ENCODE measurements around the gene VAMP5. TPM values are rescaled to one million over a fixed set of nuclear protein-coding genes. Genes with fewer than 3 reads are reported as not detected.

VAMP5 gene
- total and polyA plus RNA-seq, 2 donors (not counting 3 experiments of a cell fraction or from before 2014, with no cell fraction given) = 186 to 624 TPM

DNA sequence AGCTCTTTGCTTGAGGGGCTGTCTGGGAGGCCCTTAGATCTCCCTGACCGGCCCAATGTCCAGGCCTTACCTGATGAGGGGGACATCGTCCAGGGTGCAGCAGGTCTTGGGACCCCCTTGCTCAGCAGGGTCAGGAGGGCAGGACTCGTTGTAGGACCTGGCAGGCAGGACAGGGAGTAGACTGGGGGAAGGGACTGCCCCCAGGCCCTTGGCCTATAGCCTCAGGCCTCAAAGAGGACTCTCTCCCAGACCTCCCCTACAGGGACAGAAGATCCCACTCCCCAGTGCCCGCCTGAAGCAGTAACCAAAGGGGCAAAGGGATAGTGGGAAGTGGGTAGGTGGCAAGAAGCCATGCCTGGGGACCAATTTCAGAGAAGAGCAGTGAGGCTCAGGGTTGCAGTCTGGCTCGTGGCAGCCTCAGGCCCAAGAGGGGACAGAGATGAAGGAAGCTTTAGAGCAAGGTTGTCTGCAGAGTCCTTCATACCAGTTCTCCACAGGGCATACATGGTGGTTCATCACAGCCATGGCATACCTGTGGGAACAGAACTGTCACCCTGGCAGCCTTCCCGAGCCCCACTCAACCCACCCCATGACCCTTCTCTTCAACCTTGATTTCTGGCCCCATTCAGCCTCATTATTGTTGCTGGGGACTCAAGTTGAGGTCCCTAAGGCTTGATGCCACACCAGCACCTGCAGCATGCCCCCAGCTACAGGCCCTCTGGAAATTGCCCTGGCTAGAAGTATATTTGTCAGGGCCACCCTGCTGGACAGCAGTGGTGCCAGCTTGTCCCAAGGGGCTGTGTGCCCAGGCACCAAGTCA, 16.9 kb downstream of the VAMP5 start:
- Histone ChIP-seq H3K9me3 (replicated peaks; ENCODE audit: control insufficient read depth, insufficient read depth, low read length) (no peaks in the 10 kb centered on the region), H3K4me2 (ENCODE audit: insufficient read depth, low read length) (peak overlapping the region; percentile 87), H3K27me3 (ENCODE audit: control insufficient read depth in 2 of 2, insufficient read depth in 2 of 2, low read length in 2 of 2) (no peaks in the 10 kb centered on the region), H4K20me1 (replicated peaks; ENCODE audit: control insufficient read depth, extremely low read depth, insufficient read depth, low read length) (no peaks in the 10 kb centered on the region), H3K9ac (replicated peaks; ENCODE audit: extremely low read depth, insufficient read depth, low read length) (no peak overlapping the region), H3K79me2 (ENCODE audit: control insufficient read depth, insufficient read depth, low read length) (peaks cover 14% of the 10 kb centered on the region), H3K27ac (ENCODE audit: insufficient read depth, low read depth, low read length) (no peak overlapping the region), H3K36me3 (ENCODE audit: control insufficient read depth in 2 of 2, extremely low read depth in 1 of 2, insufficient read depth in 2 of 2, low read length in 2 of 2) (peaks cover 0 to 29% of the 10 kb centered on the region in 2 experiments), H2AFZ (ENCODE audit: low read depth, low read length) (no peak overlapping the region), H3K4me3 (replicated peaks in 1 of 3; ENCODE audit: insufficient read depth in 1 of 3, low read depth in 1 of 3, low read length in 3 of 3) (peak overlapping the region in 1 of 3 experiments; percentile 98), H3K9me1 (replicated peaks; ENCODE audit: control insufficient read depth, extremely low read depth, insufficient read depth, low read length) (no peaks in the 10 kb centered on the region), H3K4me1 (ENCODE audit: control insufficient read depth, extremely low read depth, insufficient read depth, low read length) (peaks cover 25% of the 10 kb centered on the region)
- DNase-seq (ENCODE audit: low read depth, low spot score) = no peak
- FAIRE-seq = no peak
- intact Hi-C loops (cut with micrococcal nuclease) (loop anchor here (5.0 kb wide), 1 partner anchor 179 kb away; no protein-coding TSS in a partner anchor), dilution Hi-C loops (cut with MboI; ENCODE audit: extremely low pct_ligation_motif_present, low sequenced_read_pairs) (no loop called here)
- CTCF ChIA-PET = interaction anchor here (0.7 to 2.3 kb wide), 5 partner anchors 11 to 49 kb away, joined by 3 to 8 read pairs (median 4); partner anchors contain the start of genes C2orf68 and GGCX
- POLR2A ChIA-PET = no interaction called here
- TF ChIP-seq POLR2AphosphoS5 (IDR thresholded peaks at IDR 0.05; ENCODE audit: insufficient read depth, low read depth, low read length) = peak; percentile 22
- TF ChIP-seq FOS (IDR thresholded peaks at IDR 0.05; ENCODE audit: borderline replicate concordance, insufficient read depth, low read length) = no peak
- BruUV-seq (replicated peaks) = TSS peak; percentile 18

DNA sequence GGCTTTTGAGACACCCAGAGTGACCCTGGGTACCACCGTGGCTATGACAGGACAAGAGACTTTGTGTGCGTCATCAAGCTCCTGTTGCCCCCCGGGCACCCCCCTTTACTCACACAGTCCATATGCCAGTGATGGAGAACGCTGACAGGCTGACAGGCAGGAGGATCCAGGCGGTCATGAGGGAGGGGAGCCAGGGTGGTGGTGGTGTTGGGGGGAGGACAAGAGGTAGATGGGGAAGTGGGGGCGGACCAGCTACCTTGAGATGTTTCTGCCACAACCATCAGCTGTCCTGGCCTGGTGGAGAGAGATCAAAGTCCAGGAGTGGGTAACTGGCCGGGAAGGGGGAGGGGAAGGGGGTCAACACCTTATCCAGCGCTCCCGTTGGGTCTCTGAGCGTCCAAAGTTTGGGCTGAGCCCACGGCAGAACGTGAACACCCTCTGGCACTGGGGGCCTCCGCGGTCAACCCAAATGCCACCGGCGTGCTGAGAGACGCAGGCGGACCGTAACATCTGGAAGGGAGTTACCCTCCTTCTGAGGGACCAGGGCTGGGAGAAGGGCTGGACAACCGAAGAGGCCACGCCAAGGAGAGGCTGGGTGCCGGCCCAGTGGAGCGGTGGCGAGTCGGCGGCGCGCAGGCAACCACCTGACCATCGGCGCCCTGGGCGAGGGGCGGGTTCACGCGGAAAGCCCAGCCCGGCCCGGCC, 17.7 kb downstream of the VAMP5 start:
- ChIA-PET POLR2A (interaction anchor here (1.3 kb wide), 1 partner anchor 10 kb away, joined by 6 read pairs; the partner anchor contains the start of gene C2orf68), CTCF (interaction anchor here (0.7 to 1.2 kb wide), 4 partner anchors 9 to 50 kb away, joined by 3 to 4 read pairs (median 4); partner anchors contain the start of gene GGCX)
- intact Hi-C loops (cut with micrococcal nuclease) = loop anchor here (1.0 to 5.0 kb wide), 4 partner anchors 17 to 180 kb away; partner anchors contain the start of gene GGCX
- Histone ChIP-seq H3K36me3 (ENCODE audit: control insufficient read depth in 2 of 2, extremely low read depth in 1 of 2, insufficient read depth in 2 of 2, low read length in 2 of 2) (peaks cover 0 to 27% of the 10 kb centered on the region in 2 experiments), H3K9me1 (replicated peaks; ENCODE audit: control insufficient read depth, extremely low read depth, insufficient read depth, low read length) (no peaks in the 10 kb centered on the region), H4K20me1 (replicated peaks; ENCODE audit: control insufficient read depth, extremely low read depth, insufficient read depth, low read length) (no peaks in the 10 kb centered on the region), H3K4me1 (ENCODE audit: control insufficient read depth, extremely low read depth, insufficient read depth, low read length) (peaks cover 24% of the 10 kb centered on the region), H2AFZ (ENCODE audit: low read depth, low read length) (peak overlapping the region; percentile 76), H3K27me3 (ENCODE audit: control insufficient read depth in 2 of 2, insufficient read depth in 2 of 2, low read length in 2 of 2) (no peaks in the 10 kb centered on the region), H3K27ac (ENCODE audit: insufficient read depth, low read depth, low read length) (no peak overlapping the region), H3K9ac (replicated peaks; ENCODE audit: extremely low read depth, insufficient read depth, low read length) (peak overlapping the region; percentile 66), H3K4me2 (ENCODE audit: insufficient read depth, low read length) (peak overlapping the region; percentile 87), H3K9me3 (replicated peaks; ENCODE audit: control insufficient read depth, insufficient read depth, low read length) (no peaks in the 10 kb centered on the region), H3K4me3 (replicated peaks in 1 of 3; ENCODE audit: insufficient read depth in 1 of 3, low read depth in 1 of 3, low read length in 3 of 3) (peak overlapping the region; percentile 64 to 98 (median 65)), H3K79me2 (ENCODE audit: control insufficient read depth, insufficient read depth, low read length) (peaks cover 6% of the 10 kb centered on the region)
- FAIRE-seq = peak; percentile 49
- no TSS peak for BruUV-seq (replicated peaks)
- dilution Hi-C loops (cut with MboI; ENCODE audit: extremely low pct_ligation_motif_present, low sequenced_read_pairs) = no loop called here
- no peak for DNase-seq (ENCODE audit: low read depth, low spot score)
- no peak for TF ChIP-seq GATA2 (IDR thresholded peaks at IDR 0.05; ENCODE audit: insufficient read depth, insufficient read length, low read depth, low read length)
- TF ChIP-seq, protein P1, sequence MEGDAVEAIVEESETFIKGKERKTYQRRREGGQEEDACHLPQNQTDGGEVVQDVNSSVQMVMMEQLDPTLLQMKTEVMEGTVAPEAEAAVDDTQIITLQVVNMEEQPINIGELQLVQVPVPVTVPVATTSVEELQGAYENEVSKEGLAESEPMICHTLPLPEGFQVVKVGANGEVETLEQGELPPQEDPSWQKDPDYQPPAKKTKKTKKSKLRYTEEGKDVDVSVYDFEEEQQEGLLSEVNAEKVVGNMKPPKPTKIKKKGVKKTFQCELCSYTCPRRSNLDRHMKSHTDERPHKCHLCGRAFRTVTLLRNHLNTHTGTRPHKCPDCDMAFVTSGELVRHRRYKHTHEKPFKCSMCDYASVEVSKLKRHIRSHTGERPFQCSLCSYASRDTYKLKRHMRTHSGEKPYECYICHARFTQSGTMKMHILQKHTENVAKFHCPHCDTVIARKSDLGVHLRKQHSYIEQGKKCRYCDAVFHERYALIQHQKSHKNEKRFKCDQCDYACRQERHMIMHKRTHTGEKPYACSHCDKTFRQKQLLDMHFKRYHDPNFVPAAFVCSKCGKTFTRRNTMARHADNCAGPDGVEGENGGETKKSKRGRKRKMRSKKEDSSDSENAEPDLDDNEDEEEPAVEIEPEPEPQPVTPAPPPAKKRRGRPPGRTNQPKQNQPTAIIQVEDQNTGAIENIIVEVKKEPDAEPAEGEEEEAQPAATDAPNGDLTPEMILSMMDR (IDR thresholded peaks at IDR 0.05; ENCODE audit: extremely low read depth in 1 of 2, insufficient read depth in 1 of 2, low read depth in 1 of 2, low read length in 2 of 2) = no peak
- TF ChIP-seq, protein P2, sequence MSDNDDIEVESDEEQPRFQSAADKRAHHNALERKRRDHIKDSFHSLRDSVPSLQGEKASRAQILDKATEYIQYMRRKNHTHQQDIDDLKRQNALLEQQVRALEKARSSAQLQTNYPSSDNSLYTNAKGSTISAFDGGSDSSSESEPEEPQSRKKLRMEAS (IDR thresholded peaks at IDR 0.05; ENCODE audit: insufficient read depth, insufficient read length) = no peak
- TF ChIP-seq MYC (IDR thresholded peaks at IDR 0.05; ENCODE audit: low read depth, low read length) = no peak
- no peak for TF ChIP-seq POLR2A (IDR thresholded peaks at IDR 0.05; ENCODE audit: low read depth, low read length)
- TF ChIP-seq JUN (IDR thresholded peaks at IDR 0.05; ENCODE audit: borderline replicate concordance, insufficient read depth, insufficient read length, low read depth) = no peak
